GM23338 (cell line): ENCODE measurements around the gene CORO1C.

Source experiments
- CREB1 ChIP-seq: fragments of 250-450 bp; sonication (Bioruptor Pico); IDR thresholded peaks from 2 replicates; pipeline ENCODE4 v1.5.0; 2020; ENCODE audit warnings: low read depth, mild to moderate bottlenecking, moderate library complexity
- CTCF ChIP-seq, 2 experiments: fragments of 200-600 bp in 1 of 2; sonication (generic) in 1 of 2; conservative IDR thresholded peaks; 2 replicates each; pipeline versions ENCODE4 v1.5.1 to v1.6.1; 2016 to 2017; ENCODE audit warnings: antibody characterized with exemption in 2 of 2, low read depth in 2 of 2, mild to moderate bottlenecking in 2 of 2, moderate library complexity in 1 of 2
- ETS1 ChIP-seq: IDR thresholded peaks from 2 replicates; pipeline ENCODE4 v1.6.1; 2016; ENCODE audit warnings: antibody characterized with exemption
- EZH2 ChIP-seq: fragments of 200-600 bp; sonication (generic); IDR thresholded peaks from one replicate; pipeline ENCODE4 v1.8.0; 2017; ENCODE audit warnings: antibody characterized with exemption, mild to moderate bottlenecking, low read depth; ENCODE audit not compliant: unreplicated experiment
- EZH2phosphoT487 ChIP-seq: fragments of 200-600 bp; sonication (generic); IDR thresholded peaks from one replicate; pipeline ENCODE4 v1.8.1; 2018; ENCODE audit warnings: antibody characterized with exemption; ENCODE audit not compliant: unreplicated experiment
- JUNB ChIP-seq: IDR thresholded peaks from one replicate; pipeline ENCODE4 v1.6.1; 2016; ENCODE audit warnings: antibody characterized with exemption; ENCODE audit not compliant: unreplicated experiment
- NANOG ChIP-seq: IDR thresholded peaks from 2 replicates; pipeline ENCODE4 v1.6.1; 2016; ENCODE audit warnings: antibody characterized with exemption, borderline replicate concordance
- POLR2AphosphoS5 ChIP-seq: IDR thresholded peaks from 2 replicates; pipeline ENCODE4 v1.6.1; 2016; ENCODE audit warnings: antibody characterized with exemption, low read depth
- REST ChIP-seq: IDR thresholded peaks from one replicate; pipeline ENCODE4 v1.6.1; 2018; ENCODE audit warnings: antibody characterized with exemption; ENCODE audit not compliant: unreplicated experiment
- STAT1 ChIP-seq: IDR thresholded peaks from one replicate; pipeline ENCODE4 v1.6.1; 2016; ENCODE audit warnings: antibody characterized with exemption; ENCODE audit not compliant: unreplicated experiment
- ZNF114 ChIP-seq: fragments of 250-450 bp; sonication (Bioruptor Pico); IDR thresholded peaks from 2 replicates; pipeline ENCODE4 v1.5.0; 2020; ENCODE audit warnings: mild to moderate bottlenecking, moderate library complexity
- ZNF331 ChIP-seq: fragments of 250-450 bp; sonication (Bioruptor Pico); IDR thresholded peaks from 2 replicates; pipeline ENCODE4 v1.5.0; 2020; ENCODE audit warnings: low read depth, mild to moderate bottlenecking, moderate library complexity
- ZNF462 ChIP-seq: fragments of 250-450 bp; sonication (Bioruptor Pico); IDR thresholded peaks from 2 replicates; pipeline ENCODE4 v1.5.0; 2020; ENCODE audit warnings: mild to moderate bottlenecking, moderate library complexity

- TF ChIP-seq CTCF (conservative IDR thresholded peaks at IDR 0.05; ENCODE audit: low read depth in 2 of 2) (no peak), REST (no peak), CREB1 (no peak), POLR2AphosphoS5 (no peak), JUNB (no peak), EZH2 (no peak), ETS1 (no peak), EZH2phosphoT487 (no peak), ZNF462 (CRISPR knock-in tag) (no peak), ZNF331 (CRISPR knock-in tag) (no peak), NANOG (no peak), STAT1 (no peak), ZNF114 (no peak)
Measured at GRCh38 chr12:108629824-108630476, 101.4 kb downstream of the CORO1C start.
